Measurements from ENCODE around the gene CPAMD8.
"Not testable (repeated sequence)": the region's sequence is repeated elsewhere in the genome, so short reads cannot be mapped to it uniquely, and the experiment has no call there.

The CPAMD8 gene

DNA sequence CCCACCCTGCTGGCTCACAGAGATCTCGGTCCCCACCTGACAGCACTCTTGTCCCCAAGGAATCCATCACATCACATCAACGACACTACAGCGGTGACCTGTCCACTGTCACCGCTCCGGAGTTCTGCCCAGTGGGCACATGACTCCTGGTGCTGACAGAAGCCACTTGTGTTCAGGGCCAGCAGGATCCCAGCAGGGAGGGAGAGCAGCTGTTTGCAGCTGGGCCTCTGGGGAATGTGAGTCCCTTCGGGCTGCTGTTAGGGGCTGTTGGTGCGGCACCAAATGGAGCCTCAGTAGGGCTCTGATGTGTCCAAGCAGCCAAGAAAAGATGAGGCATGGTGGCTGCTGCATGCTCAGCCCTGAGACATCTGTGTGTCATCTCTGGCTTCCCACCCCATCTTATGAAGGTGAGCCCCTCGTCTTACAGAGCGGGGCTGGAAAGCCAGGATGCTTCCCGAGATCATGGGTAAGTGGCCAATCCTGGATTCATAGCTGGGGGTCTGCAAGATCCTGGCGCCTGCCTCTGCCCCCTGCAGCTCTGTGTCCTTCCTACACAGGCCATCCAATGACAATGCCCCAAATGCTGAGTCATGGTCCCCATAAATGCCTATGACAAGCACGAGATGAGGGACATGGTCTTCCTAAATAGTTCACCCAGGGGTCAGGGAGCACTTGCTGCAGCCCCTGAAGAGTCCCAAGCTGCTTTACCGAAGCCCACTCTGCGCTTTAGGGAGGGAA lies 81.8 kb downstream of the CPAMD8 start:
- Histone ChIP-seq H3K4me1 (ENCODE audit: low read depth, poor library complexity, severe bottlenecking) (no peaks in the 10 kb centered on the region), H3K79me2 (ENCODE audit: insufficient read depth, low read depth) (no peaks in the 10 kb centered on the region), H3K36me3 (ENCODE audit: insufficient read depth) (no peaks in the 10 kb centered on the region), H3K27ac (no peak overlapping the region), H3K9ac (no peak overlapping the region), H2AFZ (ENCODE audit: low read depth) (no peak overlapping the region; the same call in 1 of the 2 replicates), H3K27me3 (ENCODE audit: insufficient read depth, low read depth) (peaks cover 3% of the 10 kb centered on the region; the same call in 1 of the 2 replicates), H3K4me3 (IDR thresholded peaks at IDR 0.05; ENCODE audit: insufficient read depth, low read depth, low read length) (no peak overlapping the region), H3K4me2 (no peak overlapping the region), H4K20me1 (ENCODE audit: insufficient read depth) (no peaks in the 10 kb centered on the region)
- TF ChIP-seq, protein P1, sequence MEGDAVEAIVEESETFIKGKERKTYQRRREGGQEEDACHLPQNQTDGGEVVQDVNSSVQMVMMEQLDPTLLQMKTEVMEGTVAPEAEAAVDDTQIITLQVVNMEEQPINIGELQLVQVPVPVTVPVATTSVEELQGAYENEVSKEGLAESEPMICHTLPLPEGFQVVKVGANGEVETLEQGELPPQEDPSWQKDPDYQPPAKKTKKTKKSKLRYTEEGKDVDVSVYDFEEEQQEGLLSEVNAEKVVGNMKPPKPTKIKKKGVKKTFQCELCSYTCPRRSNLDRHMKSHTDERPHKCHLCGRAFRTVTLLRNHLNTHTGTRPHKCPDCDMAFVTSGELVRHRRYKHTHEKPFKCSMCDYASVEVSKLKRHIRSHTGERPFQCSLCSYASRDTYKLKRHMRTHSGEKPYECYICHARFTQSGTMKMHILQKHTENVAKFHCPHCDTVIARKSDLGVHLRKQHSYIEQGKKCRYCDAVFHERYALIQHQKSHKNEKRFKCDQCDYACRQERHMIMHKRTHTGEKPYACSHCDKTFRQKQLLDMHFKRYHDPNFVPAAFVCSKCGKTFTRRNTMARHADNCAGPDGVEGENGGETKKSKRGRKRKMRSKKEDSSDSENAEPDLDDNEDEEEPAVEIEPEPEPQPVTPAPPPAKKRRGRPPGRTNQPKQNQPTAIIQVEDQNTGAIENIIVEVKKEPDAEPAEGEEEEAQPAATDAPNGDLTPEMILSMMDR (conservative IDR thresholded peaks at IDR 0.05; ENCODE audit: low read depth, low read length), result no peak

DNA sequence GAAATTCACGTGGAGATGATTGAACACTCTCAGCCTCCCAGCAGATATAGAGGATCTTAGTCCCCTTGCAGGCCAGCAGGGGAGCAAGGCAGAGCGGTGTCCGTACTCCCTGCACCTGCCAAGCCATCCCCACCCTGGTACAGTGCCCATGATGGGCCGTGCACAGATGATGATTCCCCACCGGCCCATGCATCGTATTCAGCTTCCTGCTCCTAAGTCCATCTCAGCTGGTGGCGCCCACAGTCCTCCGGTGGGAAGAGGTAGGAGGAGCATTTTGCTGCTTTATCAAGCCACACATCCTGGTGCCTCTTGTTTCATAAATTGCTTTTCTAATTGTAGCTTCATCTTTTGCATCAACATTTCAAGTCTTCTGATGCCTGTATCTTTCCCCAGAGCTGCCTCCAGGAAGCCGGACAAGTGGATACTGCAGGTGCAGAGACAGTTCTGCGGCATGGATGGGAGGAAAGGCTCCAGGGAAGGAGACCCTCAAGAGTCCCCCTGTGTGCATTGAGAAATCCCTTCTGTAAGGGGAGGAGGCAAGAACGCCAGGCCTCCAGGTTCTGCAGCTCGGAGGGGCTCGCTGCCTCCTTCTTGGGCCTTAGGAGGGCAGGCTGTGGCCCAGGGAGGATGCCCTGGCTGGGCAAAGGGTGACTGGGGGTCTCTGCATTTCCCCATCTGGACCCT lies 82.5 kb downstream of the CPAMD8 start:
- Histone ChIP-seq H2AFZ (ENCODE audit: low read depth) (no peak overlapping the region), H3K79me2 (ENCODE audit: insufficient read depth, low read depth) (no peaks in the 10 kb centered on the region), H3K27me3 (ENCODE audit: insufficient read depth, low read depth) (peaks cover 3% of the 10 kb centered on the region; the same call in 1 of the 2 replicates), H3K27ac (no peak overlapping the region), H3K4me1 (ENCODE audit: low read depth, poor library complexity, severe bottlenecking) (no peaks in the 10 kb centered on the region), H3K36me3 (ENCODE audit: insufficient read depth) (no peaks in the 10 kb centered on the region), H3K4me2 (no peak overlapping the region), H4K20me1 (ENCODE audit: insufficient read depth) (no peaks in the 10 kb centered on the region), H3K4me3 (IDR thresholded peaks at IDR 0.05; ENCODE audit: insufficient read depth, low read depth, low read length) (no peak overlapping the region), H3K9ac (no peak overlapping the region)
- TF ChIP-seq, protein P1 (conservative IDR thresholded peaks at IDR 0.05; ENCODE audit: low read depth, low read length), result no peak

DNA sequence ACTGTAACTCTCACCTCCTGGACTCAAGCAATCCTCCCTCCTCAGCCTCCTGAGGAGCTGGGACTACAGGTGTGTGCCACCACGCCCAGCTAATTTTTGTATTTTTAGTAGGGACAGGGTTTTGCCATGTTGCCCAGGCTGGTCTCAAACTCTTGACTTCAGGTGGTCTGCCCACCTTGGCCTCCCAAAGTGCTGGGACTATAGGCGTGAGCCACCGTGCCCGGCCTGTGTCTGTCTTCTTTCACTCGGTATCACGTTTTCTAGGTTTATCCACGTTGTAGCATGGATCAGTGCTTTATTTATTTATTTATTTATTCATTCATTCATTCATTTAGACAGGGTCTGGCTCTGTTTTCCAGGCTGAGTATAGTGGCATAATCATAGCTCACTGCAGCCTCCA lies 83.5 kb downstream of the CPAMD8 start:
- not testable (repeated sequence) for H3K4me3 ChIP-seq (IDR thresholded peaks at IDR 0.05; ENCODE audit: insufficient read depth, low read depth, low read length); H3K79me2 ChIP-seq (ENCODE audit: insufficient read depth, low read depth); H3K27me3 ChIP-seq (ENCODE audit: insufficient read depth, low read depth); H2AFZ ChIP-seq (ENCODE audit: low read depth); H4K20me1 ChIP-seq (ENCODE audit: insufficient read depth); H3K9ac ChIP-seq; H3K36me3 ChIP-seq (ENCODE audit: insufficient read depth); H3K27ac ChIP-seq; H3K4me2 ChIP-seq; H3K4me1 ChIP-seq (ENCODE audit: low read depth, poor library complexity, severe bottlenecking)

DNA sequence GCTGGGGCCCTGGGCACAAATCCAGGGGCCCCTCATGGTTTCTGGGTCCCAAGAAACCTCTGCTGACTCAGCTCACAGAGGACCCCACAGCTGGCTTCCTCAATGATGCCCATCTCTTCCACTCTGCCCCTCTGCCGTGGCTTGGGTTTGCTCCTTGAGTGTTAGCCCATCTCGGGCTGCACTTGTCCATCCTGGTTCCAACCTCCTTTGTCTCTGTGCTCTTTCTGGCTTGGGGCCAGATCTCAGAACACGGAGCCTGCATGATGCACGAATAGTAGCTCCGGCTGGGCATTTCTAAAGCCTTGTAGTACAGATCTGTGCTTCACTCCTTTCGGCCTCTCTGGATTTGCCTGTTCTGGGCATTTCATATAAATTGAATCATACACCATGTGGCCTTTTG lies 84.0 kb downstream of the CPAMD8 start:
- TF ChIP-seq, protein P1 (conservative IDR thresholded peaks at IDR 0.05; ENCODE audit: low read depth, low read length), result no peak
- no peak overlapping the region for H3K9ac ChIP-seq
- H3K27ac ChIP-seq, result no peak overlapping the region

DNA sequence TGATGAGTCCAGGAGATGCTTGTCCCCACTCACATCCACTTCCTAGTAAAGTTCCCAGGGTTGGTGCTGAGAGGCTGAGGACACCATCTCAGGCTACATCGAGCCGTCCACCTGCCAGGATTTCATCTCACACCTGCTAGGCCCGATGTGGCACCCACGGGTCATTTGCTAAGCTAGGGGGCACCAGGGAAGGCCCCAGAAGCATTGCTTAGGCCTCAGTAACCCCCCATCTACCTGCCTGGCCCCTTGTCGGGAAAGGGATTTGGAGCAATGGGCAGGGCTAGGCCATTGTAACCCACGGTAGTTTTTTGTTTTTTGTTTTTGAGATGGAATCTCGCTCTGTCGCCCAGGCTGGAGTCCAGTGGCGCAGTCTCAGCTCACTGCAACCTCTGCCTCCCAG lies 86.0 kb downstream of the CPAMD8 start:
- Histone ChIP-seq H3K79me2 (ENCODE audit: insufficient read depth, low read depth) (no peaks in the 10 kb centered on the region), H3K4me3 (IDR thresholded peaks at IDR 0.05; ENCODE audit: insufficient read depth, low read depth, low read length) (no peak overlapping the region), H2AFZ (ENCODE audit: low read depth) (no peak overlapping the region), H4K20me1 (ENCODE audit: insufficient read depth) (no peaks in the 10 kb centered on the region), H3K4me2 (no peak overlapping the region), H3K27ac (no peak overlapping the region), H3K9ac (no peak overlapping the region), H3K27me3 (ENCODE audit: insufficient read depth, low read depth) (peaks cover 3% of the 10 kb centered on the region; the same call in 1 of the 2 replicates), H3K36me3 (ENCODE audit: insufficient read depth) (no peaks in the 10 kb centered on the region), H3K4me1 (ENCODE audit: low read depth, poor library complexity, severe bottlenecking) (no peaks in the 10 kb centered on the region)
- TF ChIP-seq, protein P1 (conservative IDR thresholded peaks at IDR 0.05; ENCODE audit: low read depth, low read length), result no peak

More for the DNA sequence above, 84.0 kb downstream of the CPAMD8 start:
- Histone ChIP-seq H3K4me3 (IDR thresholded peaks at IDR 0.05; ENCODE audit: insufficient read depth, low read depth, low read length) (no peak overlapping the region), H3K4me1 (ENCODE audit: low read depth, poor library complexity, severe bottlenecking) (no peaks in the 10 kb centered on the region), H3K36me3 (ENCODE audit: insufficient read depth) (no peaks in the 10 kb centered on the region), H4K20me1 (ENCODE audit: insufficient read depth) (no peaks in the 10 kb centered on the region), H3K27me3 (ENCODE audit: insufficient read depth, low read depth) (peaks cover 3% of the 10 kb centered on the region; the same call in 1 of the 2 replicates), H3K4me2 (no peak overlapping the region), H3K79me2 (ENCODE audit: insufficient read depth, low read depth) (no peaks in the 10 kb centered on the region), H2AFZ (ENCODE audit: low read depth) (no peak overlapping the region)

DNA sequence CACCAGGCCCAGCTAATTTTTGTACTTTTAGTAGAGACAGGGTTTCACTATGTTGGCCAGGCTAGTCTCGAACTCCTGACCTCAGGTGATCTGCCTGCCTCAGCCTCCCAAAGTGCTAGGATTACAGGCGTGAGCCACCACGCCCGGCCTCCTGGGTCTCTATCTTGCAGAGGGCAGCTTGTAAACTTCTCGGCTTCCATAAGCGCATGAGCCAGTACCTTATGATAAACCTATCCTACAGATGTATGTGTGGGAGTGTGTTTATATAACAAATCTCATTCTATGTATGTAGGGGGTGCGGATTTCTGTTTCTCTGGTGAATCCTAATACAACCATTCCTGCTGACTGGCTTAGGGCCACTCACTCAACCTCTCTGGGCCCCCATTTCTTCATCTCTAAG lies 86.5 kb downstream of the CPAMD8 start:
- not testable (repeated sequence) for H3K36me3 ChIP-seq (ENCODE audit: insufficient read depth); H2AFZ ChIP-seq (ENCODE audit: low read depth); H3K27ac ChIP-seq; H3K27me3 ChIP-seq (ENCODE audit: insufficient read depth, low read depth); H3K9ac ChIP-seq; H3K4me1 ChIP-seq (ENCODE audit: low read depth, poor library complexity, severe bottlenecking); H3K4me2 ChIP-seq; H4K20me1 ChIP-seq (ENCODE audit: insufficient read depth); H3K4me3 ChIP-seq (IDR thresholded peaks at IDR 0.05; ENCODE audit: insufficient read depth, low read depth, low read length); H3K79me2 ChIP-seq (ENCODE audit: insufficient read depth, low read depth)
